GM21723 (cell line): ENCODE data around the gene TOPAZ1.

Source experiments
- ATAC-seq: cut with Tn5 transposase; IDR thresholded peaks from one replicate; pipeline ENCODE4 v1.9.1; 2021; ENCODE audit warnings: mild to moderate bottlenecking, moderate library complexity; ENCODE audit not compliant: unreplicated experiment

TOPAZ1 gene

GRCh38 chr3:44242721-44243120 is 1.0 kb downstream of the TOPAZ1 start:
- no peak for ATAC-seq

- ATAC-seq = no peak
These were observed 6.5 kb downstream of the TOPAZ1 start for GRCh38 chr3:44248152-44248551.

GRCh38 chr3:44252332-44252959 is 10.8 kb downstream of the TOPAZ1 start:
- ATAC-seq = no peak

GRCh38 chr3:44259404-44259803 is 17.7 kb downstream of the TOPAZ1 start:
- no peak for ATAC-seq

GRCh38 chr3:44264146-44264545 is 22.5 kb downstream of the TOPAZ1 start:
- ATAC-seq = no peak

GRCh38 chr3:44265815-44266214 is 24.1 kb downstream of the TOPAZ1 start:
- no peak for ATAC-seq

- ATAC-seq = no peak
These were observed 30.5 kb downstream of the TOPAZ1 start for GRCh38 chr3:44272191-44272590.

GRCh38 chr3:44277925-44278324 is 36.2 kb downstream of the TOPAZ1 start:
- ATAC-seq = no peak

- ATAC-seq = no peak
These were observed 38.4 kb downstream of the TOPAZ1 start for GRCh38 chr3:44280077-44280476.

- no peak for ATAC-seq
These were observed 38.9 kb downstream of the TOPAZ1 start for GRCh38 chr3:44280631-44281030.

- ATAC-seq = no peak
These were observed 43.3 kb downstream of the TOPAZ1 start for GRCh38 chr3:44284949-44285348.

- no peak for ATAC-seq
These were observed 48.3 kb downstream of the TOPAZ1 start for GRCh38 chr3:44289882-44290462.

- ATAC-seq = no peak
These were observed 50.6 kb downstream of the TOPAZ1 start for GRCh38 chr3:44292276-44292675.

- no peak for ATAC-seq
These were observed 51.3 kb downstream of the TOPAZ1 start for GRCh38 chr3:44292947-44293346.

GRCh38 chr3:44297255-44297654 is 55.6 kb downstream of the TOPAZ1 start:
- ATAC-seq = no peak

GRCh38 chr3:44301746-44302145 is 60.1 kb downstream of the TOPAZ1 start:
- no peak for ATAC-seq

- ATAC-seq = no peak
These were observed 67.8 kb downstream of the TOPAZ1 start for GRCh38 chr3:44309500-44309899.

GRCh38 chr3:44318891-44319311 is 77.2 kb downstream of the TOPAZ1 start:
- no peak for ATAC-seq

GRCh38 chr3:44321335-44321734 is 79.6 kb downstream of the TOPAZ1 start:
- no peak for ATAC-seq

- ATAC-seq = no peak
These were observed 81.8 kb downstream of the TOPAZ1 start for GRCh38 chr3:44323341-44323955.

GRCh38 chr3:44324584-44324983 is 82.9 kb downstream of the TOPAZ1 start:
- no peak for ATAC-seq

- no peak for ATAC-seq
These were observed 84.3 kb downstream of the TOPAZ1 start for GRCh38 chr3:44326019-44326418.
